Hematopoietic multipotent progenitor cell treated with erythropoietin and hydrocortisone succinate and interleukin-3 and kit ligand, for 6 days (in vitro differentiated cells): ENCODE data around the gene ENOX1.

ENCODE experiments used
- DNase-seq: peaks from one replicate; pipeline ENCODE4 v3.0.0-alpha.2; 2015

Gene ENOX1

GRCh38 chr13:43737392-43737923 lies 49.3 kb downstream of the ENOX1 start:
- DNase-seq, result no peak

- no peak for DNase-seq
These were observed 54.0 kb downstream of the ENOX1 start for GRCh38 chr13:43732726-43733125.

- DNase-seq, result no peak
These were observed 55.5 kb downstream of the ENOX1 start for GRCh38 chr13:43731296-43731695.

GRCh38 chr13:43730642-43731041 lies 56.1 kb downstream of the ENOX1 start:
- DNase-seq, result no peak

- DNase-seq, result no peak
These were observed 58.4 kb downstream of the ENOX1 start for GRCh38 chr13:43728421-43728820.

- DNase-seq, result no peak
These were observed 58.9 kb downstream of the ENOX1 start for GRCh38 chr13:43727856-43728255.

GRCh38 chr13:43725460-43725859 lies 61.3 kb downstream of the ENOX1 start:
- no peak for DNase-seq

- DNase-seq, result no peak
These were observed 65.9 kb downstream of the ENOX1 start for GRCh38 chr13:43720780-43721397.

- DNase-seq, result no peak
These were observed 88.0 kb downstream of the ENOX1 start for GRCh38 chr13:43698758-43699157.

- DNase-seq, result no peak
These were observed 88.8 kb downstream of the ENOX1 start for GRCh38 chr13:43698009-43698408.

- no peak for DNase-seq
These were observed 89.4 kb downstream of the ENOX1 start for GRCh38 chr13:43697323-43697722.

GRCh38 chr13:43694146-43694664 lies 92.6 kb downstream of the ENOX1 start:
- no peak for DNase-seq

GRCh38 chr13:43693639-43694038 lies 93.1 kb downstream of the ENOX1 start:
- no peak for DNase-seq

- peak; percentile 36 for DNase-seq
These were observed 98.4 kb downstream of the ENOX1 start for GRCh38 chr13:43688227-43688907.

GRCh38 chr13:43687038-43687437 lies 99.7 kb downstream of the ENOX1 start:
- no peak for DNase-seq

GRCh38 chr13:43686557-43686956 lies 100.2 kb downstream of the ENOX1 start:
- no peak for DNase-seq

GRCh38 chr13:43684963-43685725 lies 101.6 kb downstream of the ENOX1 start:
- DNase-seq, result no peak

- no peak for DNase-seq
These were observed 104.1 kb downstream of the ENOX1 start for GRCh38 chr13:43682701-43683100.

GRCh38 chr13:43676320-43676719 lies 110.5 kb downstream of the ENOX1 start:
- DNase-seq, result no peak

GRCh38 chr13:43675577-43675976 lies 111.2 kb downstream of the ENOX1 start:
- DNase-seq, result no peak

- DNase-seq, result no peak
These were observed 116.8 kb downstream of the ENOX1 start for GRCh38 chr13:43669964-43670363.

- no peak for DNase-seq
These were observed 117.7 kb downstream of the ENOX1 start for GRCh38 chr13:43669101-43669500.

GRCh38 chr13:43666403-43666802 lies 120.4 kb downstream of the ENOX1 start:
- no peak for DNase-seq

- no peak for DNase-seq
These were observed 121.4 kb downstream of the ENOX1 start for GRCh38 chr13:43665388-43665787.
